ENCODE results near the gene SAP30. TPM values are rescaled to one million over a fixed set of nuclear protein-coding genes. Genes with fewer than 3 reads are reported as not detected.

The SAP30 gene, protein sequence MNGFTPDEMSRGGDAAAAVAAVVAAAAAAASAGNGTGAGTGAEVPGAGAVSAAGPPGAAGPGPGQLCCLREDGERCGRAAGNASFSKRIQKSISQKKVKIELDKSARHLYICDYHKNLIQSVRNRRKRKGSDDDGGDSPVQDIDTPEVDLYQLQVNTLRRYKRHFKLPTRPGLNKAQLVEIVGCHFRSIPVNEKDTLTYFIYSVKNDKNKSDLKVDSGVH
- total RNA-seq: 1 to 10 TPM; 6.5 to 7.6 TPM
- long read RNA-seq, transcript SAP30-201 (4 exons, 1,108 nt): major isoform, 8 of 9 reads
- long read RNA-seq, partial matches to known transcripts: 0 of 9 reads
- long read RNA-seq, other reads (novel, unspliced or antisense): 1 of 9 reads

DNA sequence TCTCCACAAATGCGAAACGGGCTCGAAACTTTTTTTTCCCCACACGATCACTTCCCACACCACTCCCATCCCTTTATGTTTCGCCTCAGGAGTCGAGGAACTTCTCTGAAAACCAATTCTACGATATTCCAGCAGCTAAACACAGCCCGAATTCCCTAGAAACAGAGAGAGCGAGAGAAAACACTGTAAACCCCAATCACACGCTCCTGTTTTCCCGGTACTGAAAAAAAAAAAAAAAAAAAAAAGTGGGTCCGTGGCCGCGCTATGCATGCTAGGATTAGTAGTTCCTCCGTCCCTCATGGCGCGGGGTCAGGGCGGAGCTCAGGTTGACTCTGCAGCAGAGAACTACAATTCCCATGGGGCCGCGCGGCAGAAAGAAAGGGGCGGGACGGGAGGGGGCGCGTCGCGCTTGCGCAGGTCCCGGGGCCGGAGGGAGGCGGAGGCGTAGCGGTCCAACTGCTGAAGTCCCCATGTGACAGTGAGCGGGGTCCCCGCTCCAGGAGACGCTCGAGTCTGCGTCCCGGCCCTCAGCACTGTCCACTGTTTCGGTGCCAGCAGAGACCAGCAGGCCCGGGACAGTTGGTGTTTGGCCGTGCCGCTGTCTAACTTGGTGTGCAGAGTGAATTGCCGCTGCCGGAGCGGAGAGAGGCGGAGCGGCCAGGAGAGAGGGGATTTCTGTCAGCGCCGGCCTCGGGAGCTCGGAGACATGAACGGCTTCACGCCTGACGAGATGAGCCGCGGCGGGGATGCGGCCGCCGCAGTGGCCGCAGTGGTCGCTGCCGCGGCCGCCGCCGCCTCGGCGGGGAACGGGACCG, at the start of gene SAP30:
SAP30 (plus strand) TSS at position 478 of the 815 bp plus-strand sequence; CDS start at position 707, 229 bp downstream.
- ATAC-seq: peak; percentile 91
- DNase-seq: peak; percentile 98 to 99
- intact Hi-C loops (cut with DNase I, micrococcal nuclease): loop anchor here in 1 of 2 donors (5.0 kb wide), 1 partner anchor 38 kb away; the partner anchor contains the start of gene HMGB2

DNA sequence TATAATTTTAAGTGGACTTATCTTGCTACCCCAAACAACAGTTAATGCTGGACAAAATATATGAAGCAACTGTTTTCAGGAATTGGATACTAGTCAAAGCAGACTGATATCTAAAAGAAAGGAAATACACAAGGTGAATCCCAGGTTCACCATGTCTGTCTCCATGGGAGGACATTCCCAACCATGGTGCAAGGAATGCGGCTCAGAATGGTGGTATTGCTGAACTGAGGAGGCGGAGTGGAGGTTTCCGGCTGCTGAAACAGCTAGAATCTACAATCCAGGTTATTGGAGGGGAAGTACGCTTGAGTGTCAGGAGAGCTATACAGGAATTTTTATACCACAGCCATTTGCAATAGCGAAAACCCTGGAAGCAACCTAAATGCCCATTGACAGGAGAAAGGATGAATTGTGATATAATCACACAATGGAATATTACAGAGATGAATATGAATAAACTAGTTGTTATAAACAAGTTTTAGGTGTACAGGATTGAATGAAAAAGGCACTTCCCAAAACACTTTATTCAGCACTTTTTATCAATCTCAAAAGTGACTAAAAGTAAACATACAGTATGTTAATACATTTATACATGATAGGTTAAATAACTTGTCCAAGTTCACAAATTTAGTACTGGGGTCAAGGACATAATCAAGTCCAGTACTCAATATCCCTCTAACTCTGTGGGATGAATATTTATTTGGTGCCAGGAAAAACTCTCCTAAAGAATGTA, 45.6 kb upstream of the SAP30 start:
- no peak for ATAC-seq
- intact Hi-C loops (cut with DNase I, micrococcal nuclease): no loop called here
- no peak for DNase-seq

DNA sequence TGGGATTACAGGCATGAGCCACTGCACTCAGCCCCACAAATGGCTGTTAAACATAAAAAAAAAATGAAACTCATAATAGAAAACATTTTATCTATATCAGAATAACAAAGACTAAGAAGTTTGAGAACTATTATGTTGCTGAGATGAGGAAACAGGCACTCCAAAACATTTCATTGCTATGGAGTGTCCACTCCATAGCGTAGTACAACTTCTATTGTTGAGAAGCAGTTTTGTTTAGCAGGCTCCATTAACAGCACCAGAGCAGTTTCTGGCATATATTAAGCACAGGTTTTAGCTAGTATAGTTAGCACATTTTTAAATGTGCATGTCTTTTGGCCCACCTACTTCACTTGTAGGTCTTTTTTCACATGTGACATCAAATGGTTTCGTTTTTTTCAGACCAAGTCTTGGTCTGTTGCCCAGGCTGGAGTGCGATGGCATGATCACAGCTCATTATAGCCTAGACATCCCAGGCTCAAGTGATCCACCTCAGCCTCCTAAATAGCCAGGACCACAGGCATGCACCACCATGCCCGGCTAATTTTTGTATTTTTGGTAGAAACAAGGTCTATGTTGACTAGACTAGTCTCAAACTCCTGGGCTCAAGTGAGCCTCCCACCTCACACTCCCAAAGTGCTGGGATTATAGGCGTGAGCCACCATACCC, 42.4 kb upstream of the SAP30 start:
- DNase-seq (no peak), ATAC-seq (no peak)
- intact Hi-C loops (cut with DNase I, micrococcal nuclease): no loop called here

DNA sequence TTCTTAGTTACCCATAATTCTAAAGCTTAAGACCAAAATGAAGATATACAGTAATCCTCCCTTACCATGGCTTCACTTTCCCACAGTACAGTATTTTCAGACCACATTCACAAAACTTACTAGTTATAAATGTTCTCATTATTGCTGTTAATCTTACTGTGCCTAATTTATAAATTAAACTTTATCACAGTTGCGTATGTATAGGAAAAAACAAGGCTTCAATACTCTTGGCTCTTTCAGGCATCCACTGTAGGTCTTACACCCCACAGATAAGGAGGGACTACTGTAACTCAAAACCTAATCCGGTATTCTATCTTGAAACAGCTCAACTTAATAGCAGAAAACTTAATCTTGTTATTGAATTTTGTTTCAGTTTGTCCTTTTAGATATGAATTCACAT, 40.2 kb upstream of the SAP30 start:
- no peak for ATAC-seq
- DNase-seq: no peak
- intact Hi-C loops (cut with DNase I, micrococcal nuclease): loop anchor here in 1 of 2 donors (5.0 kb wide), 1 partner anchor 42 kb away; the partner anchor contains the start of gene SAP30

DNA sequence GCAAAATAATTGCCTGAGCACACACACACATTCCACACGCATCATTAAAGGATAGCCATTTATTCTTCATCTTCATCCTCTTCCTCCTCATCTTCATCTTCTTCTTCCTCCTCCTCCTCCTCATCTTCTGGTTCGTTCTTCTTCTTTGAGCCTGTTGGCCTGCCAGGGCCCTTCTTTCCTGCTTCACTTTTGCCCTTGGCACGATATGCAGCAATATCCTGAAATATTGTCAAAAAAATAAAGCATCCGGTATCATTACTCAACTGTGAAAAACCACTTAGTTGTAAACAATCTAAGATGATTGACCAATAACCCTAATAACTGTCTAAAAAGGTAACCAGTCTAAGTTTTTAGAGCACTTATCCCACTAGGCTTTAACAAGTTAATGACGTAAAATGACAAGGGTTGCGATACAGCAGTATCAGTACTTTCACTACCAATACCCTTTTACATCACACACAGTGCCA, 38.7 kb upstream of the SAP30 start:
- intact Hi-C loops (cut with DNase I, micrococcal nuclease): loop anchor here in 1 of 2 donors (5.0 kb wide), 1 partner anchor 40 kb away; the partner anchor contains the start of gene SAP30
- ATAC-seq (no peak), DNase-seq (no peak)

DNA sequence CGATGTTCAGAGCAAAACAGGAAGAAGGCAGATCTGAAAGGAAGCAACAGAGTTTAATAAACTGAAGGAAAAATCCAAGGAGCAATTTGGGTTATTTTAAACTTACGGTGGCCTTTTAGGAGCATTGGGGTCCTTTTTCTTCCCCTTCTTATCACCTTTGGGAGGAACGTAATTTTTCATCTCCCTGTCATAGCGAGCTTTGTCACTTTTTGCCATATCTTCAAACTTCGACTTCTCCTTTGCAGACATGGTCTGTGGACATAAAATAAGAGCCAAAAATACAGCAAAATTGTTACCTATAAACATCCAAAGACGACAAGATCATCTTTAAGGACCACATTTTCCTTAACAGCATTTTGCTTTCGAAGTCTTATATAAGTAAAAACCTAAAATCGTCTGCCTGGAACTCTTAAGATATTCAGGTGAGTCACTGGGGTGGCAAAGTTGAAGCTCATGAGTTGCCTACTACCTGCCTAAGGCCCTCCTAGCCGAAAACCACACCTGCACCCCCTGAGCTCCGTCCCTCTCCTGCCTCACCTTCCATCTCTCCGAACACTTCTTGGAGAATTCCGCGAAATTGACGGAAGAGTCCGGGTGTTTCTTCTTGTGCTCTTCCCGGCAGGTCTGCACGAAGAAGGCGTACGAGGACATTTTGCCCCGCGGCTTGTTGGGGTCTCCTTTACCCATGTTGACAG, 37.6 kb upstream of the SAP30 start:
- peak in 1 of 2 donors; percentile 29 for DNase-seq
- no peak for ATAC-seq

DNA sequence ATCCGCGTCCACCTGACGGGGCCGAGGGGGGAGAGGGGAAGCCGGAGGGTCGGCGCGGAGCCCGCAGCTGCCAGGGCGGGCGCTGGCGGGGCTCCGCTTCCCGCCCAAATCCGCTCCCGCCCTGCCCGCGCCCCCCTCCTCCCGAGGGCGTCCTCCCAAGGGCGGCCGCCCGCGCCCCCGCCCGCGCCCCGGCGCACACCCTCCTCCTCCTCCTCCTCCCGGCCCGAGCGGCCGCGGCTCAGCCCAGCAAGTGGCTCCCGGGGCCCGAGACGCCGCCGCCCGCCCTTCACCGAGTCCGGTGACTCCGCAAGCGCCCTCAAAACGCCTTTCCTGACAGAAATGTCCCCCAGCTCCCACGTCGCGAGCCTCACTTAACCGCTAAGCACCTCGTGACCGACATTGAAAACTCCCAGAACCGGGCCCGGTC, 37.1 kb upstream of the SAP30 start:
- peak; percentile 52 to 74 for DNase-seq
- intact Hi-C loops (cut with DNase I, micrococcal nuclease): loop anchor here in 1 of 2 donors (5.0 kb wide), 1 partner anchor 39 kb away; the partner anchor contains the start of gene SAP30
- peak; percentile 46 for ATAC-seq

More for the DNA sequence above, 37.6 kb upstream of the SAP30 start:
- intact Hi-C loops (cut with DNase I, micrococcal nuclease): loop anchor here in 1 of 2 donors (5.0 kb wide), 1 partner anchor 39 kb away; the partner anchor contains the start of gene SAP30

DNA sequence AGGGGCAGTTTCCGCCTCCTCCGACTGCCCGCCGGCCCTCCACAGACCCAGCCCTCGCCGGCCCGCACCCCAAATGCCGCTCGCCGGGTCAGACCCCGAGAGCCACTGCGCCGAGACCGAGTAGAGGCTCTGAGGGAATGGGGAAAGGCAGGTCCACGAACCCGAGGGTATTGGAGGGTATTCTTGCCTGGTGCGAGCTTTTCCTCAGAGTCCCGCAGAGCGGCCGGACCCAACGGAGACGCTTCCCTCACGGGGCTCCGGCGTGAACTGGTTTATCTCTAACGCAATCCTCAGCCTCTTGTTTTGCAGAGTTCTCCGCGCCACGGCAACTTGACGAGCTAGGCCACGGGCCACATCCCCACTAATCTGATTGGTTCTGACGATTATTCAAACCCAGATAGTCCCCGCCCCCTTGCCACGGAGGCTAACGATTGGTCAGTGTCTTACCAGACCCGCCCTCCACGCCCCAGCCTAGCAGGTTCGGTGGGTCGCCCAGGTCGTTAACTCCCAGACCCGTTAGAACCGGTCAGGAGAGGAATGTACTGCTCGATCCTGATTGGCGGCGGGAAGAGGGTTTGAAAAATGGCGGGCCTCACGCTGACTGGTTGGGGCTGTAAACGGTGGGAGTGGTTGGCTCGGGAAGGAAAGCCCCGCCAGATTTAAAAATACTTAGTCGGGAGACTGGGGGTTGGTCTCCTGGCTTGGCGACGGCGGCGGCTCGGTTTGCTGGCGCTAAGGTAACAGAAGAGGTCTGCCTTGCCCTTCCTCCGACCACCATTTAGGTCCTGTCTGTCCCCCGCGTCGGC, 36.5 kb upstream of the SAP30 start, which contains the start of gene HMGB2:
HMGB2 (minus strand) TSS at position 274 of the 806 bp plus-strand sequence. CDS start 709 bp downstream, outside the sequence.
- intact Hi-C loops (cut with DNase I, micrococcal nuclease): loop anchor here in 1 of 2 donors (5.0 kb wide), 1 partner anchor 38 kb away; the partner anchor contains the start of gene SAP30
- ATAC-seq (peak; percentile 88), DNase-seq (peak; percentile 100)

DNA sequence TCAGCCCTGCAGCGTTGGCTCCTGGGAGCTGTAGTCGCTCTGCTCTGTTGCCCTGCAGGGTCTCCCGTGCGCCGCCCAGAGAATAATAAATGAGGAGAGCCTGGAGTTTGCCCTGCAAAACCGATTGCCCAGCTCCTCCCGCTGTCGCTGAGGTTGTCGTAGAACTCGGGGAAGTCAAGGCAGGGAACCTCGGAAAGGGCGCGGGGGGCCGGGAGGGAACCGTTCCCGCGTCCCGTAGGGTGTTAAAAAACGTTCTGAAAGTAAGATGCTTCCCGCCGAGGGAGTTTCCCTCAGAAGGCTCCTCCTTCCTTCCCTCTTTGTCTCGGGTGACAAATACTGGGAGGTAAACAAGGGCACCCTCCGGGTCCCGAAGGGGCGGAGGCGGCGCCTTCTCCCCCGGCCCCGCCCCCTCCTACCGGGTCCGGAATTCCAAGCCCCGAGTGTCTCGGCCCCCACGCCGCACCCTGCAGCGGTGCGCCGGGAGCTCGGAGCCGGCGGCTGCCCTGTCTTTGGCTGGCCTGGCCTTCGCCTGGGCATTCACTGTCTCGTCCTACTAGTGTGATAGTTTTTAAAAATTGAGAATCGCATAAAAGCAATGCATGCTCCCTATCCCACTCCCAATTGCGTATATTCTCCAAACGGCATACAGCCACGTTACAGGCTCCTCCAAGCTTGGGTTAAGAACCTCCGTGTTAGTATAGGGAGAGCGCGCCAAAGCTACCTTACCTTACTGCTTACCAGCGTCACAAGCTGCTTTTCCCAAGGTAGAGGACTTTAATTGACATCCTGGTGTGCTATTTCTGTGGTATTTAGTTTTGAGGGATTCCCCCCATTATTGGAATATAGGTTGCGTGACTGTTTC, 35.6 kb upstream of the SAP30 start:
- DNase-seq: peak; percentile 74 to 78
- ATAC-seq: peak; percentile 54
- intact Hi-C loops (cut with DNase I, micrococcal nuclease): loop anchor here in 1 of 2 donors (5.0 kb wide), 1 partner anchor 37 kb away; the partner anchor contains the start of gene SAP30

DNA sequence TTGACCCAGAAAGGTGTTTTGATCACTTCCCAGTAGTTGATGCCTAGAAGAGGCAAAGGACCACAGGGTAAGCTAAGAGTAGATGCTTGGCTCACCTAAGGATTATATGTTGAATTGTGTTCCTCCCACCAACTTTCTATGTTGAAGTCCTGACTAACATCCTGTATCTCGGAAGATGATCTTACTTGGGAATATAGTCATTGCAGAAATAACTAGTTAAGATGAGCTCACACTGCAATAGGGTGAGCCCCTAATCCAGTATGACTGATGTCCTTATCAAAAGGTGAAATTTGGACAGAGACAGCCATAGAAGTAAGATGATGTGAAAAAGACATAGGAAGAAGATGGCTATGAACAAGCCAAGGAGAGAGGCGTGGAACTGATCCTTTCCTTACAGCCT, 33.3 kb upstream of the SAP30 start:
- intact Hi-C loops (cut with DNase I, micrococcal nuclease): no loop called here
- no peak for DNase-seq
- no peak for ATAC-seq

DNA sequence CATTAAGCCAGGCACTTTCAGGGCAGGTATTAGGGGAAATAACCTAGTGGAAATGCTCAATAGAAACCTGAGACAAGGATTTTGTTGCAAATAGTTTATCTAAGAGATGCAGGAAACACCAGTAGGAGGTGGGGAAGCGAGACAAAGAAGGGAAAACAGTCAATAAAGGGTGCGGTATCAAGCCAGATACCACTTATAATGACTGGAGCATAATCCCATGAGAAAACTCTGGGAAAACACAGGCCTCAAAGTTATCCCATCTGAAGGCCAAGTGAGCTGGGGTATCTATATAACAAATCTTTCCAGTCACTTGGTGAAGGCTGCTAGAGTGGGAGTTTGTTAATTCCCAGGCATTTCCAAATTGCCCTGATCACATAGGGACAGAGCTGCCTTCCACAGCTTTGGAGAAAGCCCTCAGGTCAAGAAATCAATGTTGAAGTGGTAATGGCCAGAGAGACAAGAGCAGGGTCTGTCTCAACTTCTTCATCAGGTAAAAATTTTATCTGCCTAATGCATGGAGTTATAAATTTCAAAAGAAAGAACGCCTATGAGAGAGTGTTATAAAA, 26.8 kb upstream of the SAP30 start:
- DNase-seq: no peak
- intact Hi-C loops (cut with DNase I, micrococcal nuclease): no loop called here
- no peak for ATAC-seq

DNA sequence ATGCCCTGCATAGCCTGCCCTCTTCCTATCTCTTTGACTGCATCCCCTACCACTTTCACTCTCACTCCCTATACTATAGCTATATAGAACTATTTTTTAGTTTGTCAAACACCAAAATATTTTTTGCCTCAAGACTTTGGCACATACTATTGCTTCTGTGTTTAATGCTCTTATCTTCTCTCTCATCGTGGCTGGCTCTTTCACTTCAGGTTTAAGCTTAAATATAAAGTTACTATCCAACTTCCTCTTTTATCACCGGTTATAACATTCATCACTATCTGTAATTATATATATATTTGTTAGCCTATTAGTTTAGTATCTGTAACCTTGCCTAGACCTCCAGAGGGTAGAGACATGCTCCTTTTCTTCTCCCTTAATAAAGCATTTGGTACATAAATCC, 25.1 kb upstream of the SAP30 start:
- DNase-seq (no peak), ATAC-seq (no peak)
- intact Hi-C loops (cut with DNase I, micrococcal nuclease): no loop called here

DNA sequence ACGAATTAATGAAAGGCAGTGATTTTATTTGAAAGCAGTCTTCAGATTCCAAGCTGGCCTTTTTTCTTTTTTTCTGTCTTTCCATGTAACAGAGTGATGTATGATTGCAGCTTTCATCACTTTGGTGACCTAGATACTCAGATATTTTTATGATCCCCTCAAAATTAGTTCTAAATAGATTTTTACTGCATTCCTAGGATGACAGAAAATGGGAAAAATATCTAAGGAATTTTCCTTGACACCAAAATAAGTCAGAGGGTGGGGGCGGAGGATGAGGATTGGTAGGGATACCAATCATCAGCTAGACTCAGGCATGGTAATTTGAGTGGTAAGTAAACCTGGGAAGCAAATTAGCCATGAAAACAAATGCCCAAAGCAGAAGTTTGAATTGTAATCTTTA, 24.7 kb upstream of the SAP30 start:
- DNase-seq (no peak), ATAC-seq (no peak)
- intact Hi-C loops (cut with DNase I, micrococcal nuclease): no loop called here

DNA sequence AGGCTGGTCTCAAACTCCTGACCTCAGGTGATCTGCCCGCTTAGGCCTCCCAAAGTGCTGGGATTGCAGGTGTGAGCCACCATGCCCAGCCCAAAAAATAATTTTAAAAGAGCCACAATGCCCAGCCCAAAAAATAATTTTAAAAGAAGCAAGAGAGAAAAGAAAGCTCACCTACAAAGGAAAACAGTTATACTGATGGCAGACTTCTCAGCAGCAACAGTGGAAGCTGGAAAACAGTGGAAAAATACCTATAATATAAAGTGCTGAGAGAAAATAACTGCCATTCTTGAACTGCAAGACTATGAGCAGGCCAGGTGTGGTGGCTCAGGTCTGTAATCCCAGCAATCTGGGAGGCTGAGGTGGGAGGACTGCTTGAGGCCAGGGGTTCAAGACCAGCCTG, 23.3 kb upstream of the SAP30 start:
- intact Hi-C loops (cut with DNase I, micrococcal nuclease): no loop called here
- no peak for DNase-seq
- no peak for ATAC-seq

DNA sequence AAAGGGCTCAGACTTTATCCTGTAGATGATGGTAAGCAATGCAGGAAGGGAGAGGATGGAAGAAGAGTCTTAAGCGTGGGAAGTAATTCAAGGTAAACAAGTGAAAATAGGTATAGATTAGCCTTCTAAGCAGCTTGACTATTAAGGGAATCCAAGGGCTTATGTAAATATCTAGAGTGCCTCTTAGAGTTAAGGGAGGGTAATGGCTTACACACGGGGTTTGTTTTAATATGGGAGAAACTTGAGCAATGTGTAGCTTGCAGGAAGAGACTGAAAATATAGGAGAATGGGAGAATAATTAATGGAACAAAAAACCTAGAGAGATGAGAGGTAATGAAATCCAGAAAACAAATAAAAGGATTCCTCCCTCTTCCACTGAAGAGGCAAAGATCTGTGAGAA, 12.8 kb upstream of the SAP30 start:
- DNase-seq (no peak), ATAC-seq (no peak)
- intact Hi-C loops (cut with DNase I, micrococcal nuclease): no loop called here
